LNCaP clone FGC (cell line): ENCODE data around the gene UBE2G2.

Experiments
- DNase-seq: peaks from one replicate; pipeline ENCODE4 v3.0.0-alpha.2; 2011; ENCODE audit warnings: low read depth
- H3K4me3 ChIP-seq: 2 replicates; pipeline ENCODE4 v1.5.1; 2011; ENCODE audit warnings: mild to moderate bottlenecking, low read depth, low read length, control low read depth
- CTCF ChIP-seq: IDR thresholded peaks from 2 replicates; pipeline ENCODE4 v1.5.1; 2012; ENCODE audit warnings: mild to moderate bottlenecking; ENCODE audit not compliant: control insufficient read depth, insufficient read depth; ENCODE audit errors: extremely low read depth

UBE2G2 gene

GRCh38 chr21:44732263-44732662 is 69.4 kb downstream of the UBE2G2 start:
- no peak for DNase-seq
- no peak for TF ChIP-seq CTCF

GRCh38 chr21:44730951-44731579 is 70.6 kb downstream of the UBE2G2 start:
- no peak for DNase-seq
- TF ChIP-seq CTCF, result no peak
- no peak overlapping the region for H3K4me3 ChIP-seq

More at GRCh38 chr21:44732263-44732662, 69.4 kb downstream of the UBE2G2 start:
- no peak overlapping the region for H3K4me3 ChIP-seq

- no peak for DNase-seq
- no peak for TF ChIP-seq CTCF
- no peak overlapping the region for H3K4me3 ChIP-seq
Observed at GRCh38 chr21:44730028-44730395, 71.6 kb downstream of the UBE2G2 start.

- TF ChIP-seq CTCF, result no peak
- H3K4me3 ChIP-seq, result no peak overlapping the region
- no peak for DNase-seq
Observed at GRCh38 chr21:44729336-44730027, 72.1 kb downstream of the UBE2G2 start.

- H3K4me3 ChIP-seq, result no peak overlapping the region
- no peak for DNase-seq
- TF ChIP-seq CTCF, result no peak
Observed at GRCh38 chr21:44728716-44729115, 72.9 kb downstream of the UBE2G2 start.

GRCh38 chr21:44727757-44728156 is 73.9 kb downstream of the UBE2G2 start:
- DNase-seq, result no peak
- no peak overlapping the region for H3K4me3 ChIP-seq
- TF ChIP-seq CTCF, result no peak

GRCh38 chr21:44727321-44727720 is 74.3 kb downstream of the UBE2G2 start:
- TF ChIP-seq CTCF, result no peak
- no peak for DNase-seq
- H3K4me3 ChIP-seq, result no peak overlapping the region
